ENCODE results near the gene GDF2.

GRCh38 chr10:47311193-47311931, 10.9 kb upstream of the GDF2 start:
- no peak for TF ChIP-seq MXI1 (IDR thresholded peaks at IDR 0.05; ENCODE audit: low read depth, low read length)
- TF ChIP-seq ZSCAN29 (IDR thresholded peaks at IDR 0.05), result no peak
- TF ChIP-seq ATF2 (IDR thresholded peaks at IDR 0.05; ENCODE audit: low read length), result no peak
- TF ChIP-seq EZH2 (IDR thresholded peaks at IDR 0.05; ENCODE audit: borderline replicate concordance, control insufficient read depth, low read depth, low read length), result no peak

Data from GM12878 (cell line).